PC-3 (cell line): Measurements from ENCODE around the gene MAPKBP1. TPM values are rescaled to one million over a fixed set of nuclear protein-coding genes. Genes with fewer than 3 reads are reported as not detected.

Source experiments
- ATAC-seq: fragments of 200-7000 bp; cut with Tn5 transposase; 2 replicates; pipeline ENCODE4 v1.9.1; 2020; ENCODE audit warnings: mild to moderate bottlenecking, moderate library complexity
- BruUV-seq: library from RNA; stranded (reverse); fragments of 400-500 nt; replicated peaks from 2 replicates; lab custom pipeline; 2021; lab: Mats Ljungman, UMichigan
- CTCF ChIA-PET: fragments of 300-600 bp; sonication (Branson Sonifier 250); formaldehyde crosslinking; loops from one replicate; lab custom pipeline; 2022; ENCODE audit warnings: antibody characterized with exemption; lab: Charles Lee
- POLR2A ChIA-PET: fragments of 300-600 bp; sonication (Branson Sonifier 250); formaldehyde crosslinking; loops from one replicate; lab custom pipeline; 2022; ENCODE audit warnings: antibody characterized with exemption; ENCODE audit not compliant: unreplicated experiment; lab: Charles Lee
- DNase-seq: peaks from one replicate; pipeline ENCODE4 v3.0.0-alpha.2; 2015
- H2AFZ ChIP-seq: fragments of 300-600 bp; sonication (generic); 2 replicates; pipeline ENCODE4 v1.6.0; 2016; ENCODE audit warnings: antibody characterized with exemption, low read length
- H3F3A ChIP-seq: fragments of 300-600 bp; sonication (generic); one replicate; pipeline ENCODE4 v1.6.0; 2017; ENCODE audit warnings: antibody characterized with exemption, low read length, control low read depth, mild to moderate bottlenecking; ENCODE audit not compliant: unreplicated experiment
- H3K27ac ChIP-seq: fragments of 300-600 bp; sonication (generic); 2 replicates; pipeline ENCODE4 v1.5.1; 2016; ENCODE audit warnings: mild to moderate bottlenecking, low read length
- H3K27me3 ChIP-seq: fragments of 300-600 bp; sonication (generic); 2 replicates; pipeline ENCODE4 v1.6.1; 2016; ENCODE audit warnings: low read length, mixed read lengths
- H3K36me3 ChIP-seq: fragments of 300-600 bp; sonication (generic); 2 replicates; pipeline ENCODE4 v1.6.1; 2016; ENCODE audit warnings: low read depth, mixed run types, low read length, mixed read lengths
- H3K4me1 ChIP-seq: fragments of 300-600 bp; sonication (generic); 2 replicates; pipeline ENCODE4 v1.5.1; 2016; ENCODE audit warnings: low read length; ENCODE audit not compliant: insufficient read depth
- H3K4me2 ChIP-seq: fragments of 300-600 bp; sonication (generic); 2 replicates; pipeline ENCODE4 v1.6.0; 2016; ENCODE audit warnings: low read length
- H3K4me3 ChIP-seq: fragments of 300-600 bp; sonication (generic); 2 replicates; pipeline ENCODE4 v1.5.1; 2016; ENCODE audit warnings: mild to moderate bottlenecking, low read length, mixed read lengths
- H3K79me2 ChIP-seq: fragments of 300-600 bp; sonication (generic); 2 replicates; pipeline ENCODE4 v1.6.1; 2017; ENCODE audit warnings: low read length, mixed read lengths
- H3K9ac ChIP-seq: fragments of 300-600 bp; sonication (generic); 2 replicates; pipeline ENCODE4 v1.6.0; 2016; ENCODE audit warnings: mild to moderate bottlenecking, low read length
- H3K9me2 ChIP-seq: fragments of 300-600 bp; sonication (generic); replicated peaks from 2 replicates; pipeline ENCODE4 v1.6.1; 2016; ENCODE audit warnings: mixed run types, low read length, mixed read lengths
- H3K9me3 ChIP-seq: fragments of 300-600 bp; sonication (generic); 2 replicates; pipeline ENCODE4 v1.6.1; 2016; ENCODE audit warnings: low read length, mixed read lengths
- H4K20me1 ChIP-seq: fragments of 300-600 bp; sonication (generic); 2 replicates; pipeline ENCODE4 v1.6.1; 2016; ENCODE audit warnings: low read length, mixed read lengths
- CTCF ChIP-seq: fragments of 300-600 bp; sonication (generic); conservative IDR thresholded peaks from 2 replicates; pipeline ENCODE4 v1.5.1; 2017; ENCODE audit warnings: antibody characterized with exemption, low read depth, mild to moderate bottlenecking, low read length
- EZH2 ChIP-seq: fragments of 300-600 bp; sonication (generic); IDR thresholded peaks from one replicate; pipeline ENCODE4 v1.6.1; 2017; ENCODE audit warnings: antibody characterized with exemption, mild to moderate bottlenecking, low read length; ENCODE audit not compliant: unreplicated experiment
- EZH2phosphoT487 ChIP-seq: fragments of 300-600 bp; sonication (generic); IDR thresholded peaks from 2 replicates; pipeline ENCODE4 v1.6.1; 2018; ENCODE audit warnings: mild to moderate bottlenecking, antibody characterized with exemption, low read length, borderline replicate concordance
- intact Hi-C: fragments of 100-400 bp; cut with micrococcal nuclease; formaldehyde crosslinking; loops from 2 replicates; pipeline ENCODE4 v1.9.0; 2023
- total RNA-seq: library from RNA; depleted of rRNA; stranded (reverse); fragments of >200 nt; gene quantifications from 2 replicates; pipeline ENCODE4 v1.2.3, GENCODE V29; 2014

Gene MAPKBP1
- total RNA-seq, 1 experiment from 2014 or later: 29.1 TPM

GRCh38 chr15:41866263-41866703 lies 92.0 kb downstream of the MAPKBP1 start:
- no peak overlapping the region for H3K9ac ChIP-seq

GRCh38 chr15:41866872-41867579 lies 92.7 kb downstream of the MAPKBP1 start:
- DNase-seq (no peak), ATAC-seq (no peak)
- H3K9me3 ChIP-seq: no peaks in the 10 kb centered on the region
- no peak overlapping the region for H3K4me3 ChIP-seq
- ChIA-PET POLR2A (no interaction called here), CTCF (no interaction called here)
- peaks cover 38% of the 10 kb centered on the region for H3K4me1 ChIP-seq
- no peaks in the 10 kb centered on the region for H3K79me2 ChIP-seq
- no peak overlapping the region for H3K27ac ChIP-seq
- H4K20me1 ChIP-seq: no peaks in the 10 kb centered on the region
- no peaks in the 10 kb centered on the region for H3K9me2 ChIP-seq
- no peak overlapping the region for H2AFZ ChIP-seq
- no peaks in the 10 kb centered on the region for H3K27me3 ChIP-seq
- BruUV-seq: no TSS peak
- H3F3A ChIP-seq: no peaks in the 10 kb centered on the region
- H3K9ac ChIP-seq: no peak overlapping the region
- no peaks in the 10 kb centered on the region for H3K36me3 ChIP-seq
- intact Hi-C loops: no loop called here
- TF ChIP-seq CTCF: no peak
- no peak for TF ChIP-seq EZH2
- no peak for TF ChIP-seq EZH2phosphoT487
- H3K4me2 ChIP-seq: no peak overlapping the region

More at GRCh38 chr15:41866263-41866703, 92.0 kb downstream of the MAPKBP1 start:
- Histone ChIP-seq H3K27me3 (no peaks in the 10 kb centered on the region), H3K4me3 (no peak overlapping the region), H3K9me2 (no peaks in the 10 kb centered on the region), H3K27ac (no peak overlapping the region), H3K36me3 (no peaks in the 10 kb centered on the region), H3F3A (no peaks in the 10 kb centered on the region), H2AFZ (no peak overlapping the region), H3K9me3 (no peaks in the 10 kb centered on the region), H4K20me1 (no peaks in the 10 kb centered on the region), H3K79me2 (no peaks in the 10 kb centered on the region), H3K4me2 (no peak overlapping the region), H3K4me1 (peaks cover 30% of the 10 kb centered on the region)
- TF ChIP-seq EZH2 (no peak), EZH2phosphoT487 (no peak), CTCF (no peak)
- CTCF ChIA-PET: no interaction called here
- BruUV-seq: no TSS peak
- intact Hi-C loops: no loop called here
- DNase-seq (no peak), ATAC-seq (no peak)
- POLR2A ChIA-PET: no interaction called here

GRCh38 chr15:41868321-41868720 lies 94.0 kb downstream of the MAPKBP1 start:
- Histone ChIP-seq H3K36me3 (no peaks in the 10 kb centered on the region), H3K4me2 (no peak overlapping the region), H3K27ac (no peak overlapping the region), H3F3A (no peaks in the 10 kb centered on the region), H2AFZ (no peak overlapping the region), H4K20me1 (no peaks in the 10 kb centered on the region), H3K79me2 (no peaks in the 10 kb centered on the region), H3K4me1 (peaks cover 41% of the 10 kb centered on the region), H3K4me3 (no peak overlapping the region), H3K9me2 (no peaks in the 10 kb centered on the region), H3K27me3 (no peaks in the 10 kb centered on the region), H3K9me3 (no peaks in the 10 kb centered on the region), H3K9ac (no peak overlapping the region)
- no peak for TF ChIP-seq EZH2phosphoT487
- TF ChIP-seq EZH2: no peak
- no peak for TF ChIP-seq CTCF
- POLR2A ChIA-PET: no interaction called here
- no peak for DNase-seq
- CTCF ChIA-PET: no interaction called here
- BruUV-seq: no TSS peak
- ATAC-seq: no peak
- intact Hi-C loops: no loop called here
